ENCODE measurements around the gene CLOCK.

DNA sequence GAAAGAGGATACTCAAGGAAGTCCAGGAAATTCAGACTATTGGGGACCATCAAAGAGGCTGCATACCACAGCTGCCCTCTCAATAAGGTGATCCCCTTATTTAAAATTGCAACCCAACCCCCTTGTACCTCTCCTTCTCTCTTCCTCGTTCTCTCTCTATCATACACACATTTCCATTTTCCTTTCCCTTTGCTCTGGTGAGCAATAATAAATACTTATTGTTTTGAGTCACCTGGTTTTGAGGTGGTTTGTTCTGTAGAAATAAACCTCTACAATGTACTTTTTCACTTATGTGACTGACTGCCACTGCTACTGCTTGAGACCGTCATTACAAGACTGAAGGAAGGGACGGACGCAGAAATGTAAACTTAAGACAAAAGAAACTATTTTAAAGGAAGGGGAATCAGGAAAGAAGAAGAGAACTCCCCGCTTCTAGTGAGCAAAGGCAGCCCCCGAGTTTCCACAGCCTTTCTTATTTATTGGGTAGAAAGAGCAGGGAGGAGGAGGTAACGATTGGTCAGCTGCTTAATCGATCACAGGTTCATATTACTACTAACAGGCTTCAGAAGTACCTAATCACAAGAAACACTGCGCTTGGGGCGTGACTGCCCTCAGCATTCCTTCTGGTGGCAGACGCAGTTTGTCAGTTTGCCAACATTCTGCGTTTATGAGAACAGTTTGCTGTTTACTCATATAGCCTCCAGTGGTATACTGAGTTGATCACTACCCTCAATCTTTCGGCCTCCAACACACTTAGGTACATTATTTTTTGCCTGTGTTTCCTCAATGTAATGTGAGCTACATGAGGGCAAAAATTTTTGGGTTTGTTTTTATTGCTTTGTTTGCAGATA, 167.9 kb downstream of the CLOCK start:
- no peak for TF ChIP-seq CTCF (IDR thresholded peaks at IDR 0.05)
- TF ChIP-seq POLR2A (IDR thresholded peaks at IDR 0.05): no peak
- TF ChIP-seq POLR2AphosphoS5 (IDR thresholded peaks at IDR 0.05; ENCODE audit: insufficient read depth in 1 of 2, low read depth in 1 of 2): no peak
